ENCODE results near the gene TMF1.

Gene TMF1

GRCh38 chr3:69012800-69013252 is 39.3 kb downstream of the TMF1 start:
- DNase-seq: no peak

GRCh38 chr3:69012100-69012799 is 39.9 kb downstream of the TMF1 start:
- no peak for DNase-seq

GRCh38 chr3:69011096-69011730 is 40.9 kb downstream of the TMF1 start:
- no peak for DNase-seq

- DNase-seq: no peak
Observed at GRCh38 chr3:69009559-69010410, 42.3 kb downstream of the TMF1 start.

GRCh38 chr3:69008980-69009379 is 43.2 kb downstream of the TMF1 start:
- DNase-seq: no peak

- no peak for DNase-seq
Observed at GRCh38 chr3:69005791-69006482, 46.2 kb downstream of the TMF1 start.

- DNase-seq: no peak
Observed at GRCh38 chr3:69005071-69005790, 46.9 kb downstream of the TMF1 start.

GRCh38 chr3:69004138-69004537 is 48.0 kb downstream of the TMF1 start:
- no peak for DNase-seq

GRCh38 chr3:68999605-69000004 is 52.5 kb downstream of the TMF1 start:
- no peak for DNase-seq

- DNase-seq: no peak
Observed at GRCh38 chr3:68999158-68999557, 53.0 kb downstream of the TMF1 start.

- no peak for DNase-seq
Observed at GRCh38 chr3:68997887-68998286, 54.2 kb downstream of the TMF1 start.

GRCh38 chr3:68996356-68996995 is 55.7 kb downstream of the TMF1 start:
- DNase-seq: no peak

GRCh38 chr3:68988740-68989139 is 63.4 kb downstream of the TMF1 start:
- no peak for DNase-seq

- DNase-seq: no peak
Observed at GRCh38 chr3:68987322-68987721, 64.8 kb downstream of the TMF1 start.

GRCh38 chr3:68986496-68987208 is 65.5 kb downstream of the TMF1 start:
- no peak for DNase-seq

GRCh38 chr3:68985146-68985790 is 66.9 kb downstream of the TMF1 start:
- no peak for DNase-seq

GRCh38 chr3:68984011-68984530 is 68.1 kb downstream of the TMF1 start:
- DNase-seq: no peak

GRCh38 chr3:68977486-68978167 is 74.5 kb downstream of the TMF1 start:
- DNase-seq: no peak

GRCh38 chr3:68974711-68975110 is 77.4 kb downstream of the TMF1 start:
- DNase-seq: no peak

GRCh38 chr3:68973639-68974038 is 78.5 kb downstream of the TMF1 start:
- DNase-seq: no peak
